NCI-H748 treated with DMSO at 0.1 percent for 48 hours (cell line): ENCODE data around the gene MAGI2.

Source experiments
- DNase-seq: peaks from one replicate; lab custom pipeline; 2025; lab: John Stamatoyannopoulos, UW

MAGI2 gene

GRCh38 chr7:79376299-79377025, 77.0 kb downstream of the MAGI2 start:
- no peak for DNase-seq

GRCh38 chr7:79361214-79361613, 92.3 kb downstream of the MAGI2 start:
- no peak for DNase-seq

- no peak for DNase-seq
Observed at GRCh38 chr7:79359827-79360226, 93.6 kb downstream of the MAGI2 start.

- DNase-seq = no peak
Observed at GRCh38 chr7:79357101-79357500, 96.4 kb downstream of the MAGI2 start.

- DNase-seq = no peak
Observed at GRCh38 chr7:79353720-79354468, 99.6 kb downstream of the MAGI2 start.

GRCh38 chr7:79352323-79352722, 101.1 kb downstream of the MAGI2 start:
- DNase-seq = no peak

- DNase-seq = no peak
Observed at GRCh38 chr7:79347351-79347750, 106.1 kb downstream of the MAGI2 start.

- DNase-seq = no peak
Observed at GRCh38 chr7:79341902-79342301, 111.6 kb downstream of the MAGI2 start.

- DNase-seq = no peak
Observed at GRCh38 chr7:79340212-79340611, 113.3 kb downstream of the MAGI2 start.

GRCh38 chr7:79339208-79339925, 114.1 kb downstream of the MAGI2 start:
- DNase-seq = no peak

- no peak for DNase-seq
Observed at GRCh38 chr7:79337717-79338116, 115.8 kb downstream of the MAGI2 start.

GRCh38 chr7:79334841-79335240, 118.6 kb downstream of the MAGI2 start:
- no peak for DNase-seq

- no peak for DNase-seq
Observed at GRCh38 chr7:79334334-79334733, 119.1 kb downstream of the MAGI2 start.

- no peak for DNase-seq
Observed at GRCh38 chr7:79332091-79332490, 121.4 kb downstream of the MAGI2 start.

- no peak for DNase-seq
Observed at GRCh38 chr7:79329464-79329863, 124.0 kb downstream of the MAGI2 start.

- no peak for DNase-seq
Observed at GRCh38 chr7:79320741-79321473, 132.6 kb downstream of the MAGI2 start.

GRCh38 chr7:79319369-79319768, 134.1 kb downstream of the MAGI2 start:
- DNase-seq = no peak

- peak; percentile 16 for DNase-seq
Observed at GRCh38 chr7:79317728-79318127, 135.7 kb downstream of the MAGI2 start.

- DNase-seq = no peak
Observed at GRCh38 chr7:79312022-79312421, 141.4 kb downstream of the MAGI2 start.

- no peak for DNase-seq
Observed at GRCh38 chr7:79308192-79308591, 145.3 kb downstream of the MAGI2 start.

GRCh38 chr7:79307376-79307775, 146.1 kb downstream of the MAGI2 start:
- DNase-seq = no peak

GRCh38 chr7:79304711-79305110, 148.8 kb downstream of the MAGI2 start:
- peak; percentile 9 for DNase-seq
